ENCODE measurements around the gene MAGI1.

GRCh38 chr3:65557899-65558564, 480.7 kb downstream of the MAGI1 start:
- TF ChIP-seq CTCF (IDR thresholded peaks at IDR 0.05), result no peak
- TF ChIP-seq POLR2A (IDR thresholded peaks at IDR 0.05), result no peak
- TF ChIP-seq POLR2AphosphoS5 (IDR thresholded peaks at IDR 0.05; ENCODE audit: insufficient read depth in 1 of 2, low read depth in 1 of 2), result no peak

Data from vagina (tissue), 2 donors.